Ishikawa (cell line): ENCODE data around the gene IQCM.

Experiments
- CEBPB ChIP-seq: IDR thresholded peaks from 2 replicates; pipeline ENCODE4 v1.6.1; 2012
- CREB1 ChIP-seq: IDR thresholded peaks from 2 replicates; pipeline ENCODE4 v1.6.1; 2012; ENCODE audit warnings: low read depth
- EGR1 ChIP-seq: IDR thresholded peaks from 2 replicates; pipeline ENCODE4 v1.6.1; 2012
- EP300 ChIP-seq: IDR thresholded peaks from 2 replicates; pipeline ENCODE4 v1.6.1; 2012; ENCODE audit warnings: borderline replicate concordance
- FOXM1 ChIP-seq: IDR thresholded peaks from 2 replicates; pipeline ENCODE4 v1.6.1; 2012; ENCODE audit warnings: low read depth, borderline replicate concordance
- MAX ChIP-seq: IDR thresholded peaks from 2 replicates; pipeline ENCODE4 v1.6.1; 2012
- NFIC ChIP-seq: IDR thresholded peaks from 2 replicates; pipeline ENCODE4 v1.6.1; 2012
- RAD21 ChIP-seq: IDR thresholded peaks from 2 replicates; pipeline ENCODE4 v1.6.1; 2012; ENCODE audit warnings: low read depth
- REST ChIP-seq: IDR thresholded peaks from 2 replicates; pipeline ENCODE4 v1.6.1; 2012; ENCODE audit warnings: low read depth, mild to moderate bottlenecking
- TAF1 ChIP-seq: IDR thresholded peaks from 2 replicates; pipeline ENCODE4 v1.6.1; 2012; ENCODE audit warnings: low read depth, mild to moderate bottlenecking
- TCF12 ChIP-seq: IDR thresholded peaks from 2 replicates; pipeline ENCODE4 v1.6.1; 2012; ENCODE audit warnings: low read depth
- TEAD4 ChIP-seq: IDR thresholded peaks from 2 replicates; pipeline ENCODE4 v1.6.1; 2012
- USF1 ChIP-seq: IDR thresholded peaks from 2 replicates; pipeline ENCODE4 v1.6.1; 2012
- YY1 ChIP-seq: IDR thresholded peaks from 2 replicates; pipeline ENCODE4 v1.6.1; 2012; ENCODE audit warnings: low read depth
- ZBTB7A ChIP-seq: IDR thresholded peaks from 2 replicates; pipeline ENCODE4 v1.6.1; 2012; ENCODE audit warnings: low read depth

IQCM gene

GRCh38 chr4:149727663-149728062, 88.0 kb downstream of the IQCM start:
- TF ChIP-seq CEBPB (no peak), RAD21 (no peak), USF1 (no peak), TCF12 (no peak), NFIC (no peak), REST (no peak), EP300 (no peak), FOXM1 (no peak), TAF1 (no peak), YY1 (no peak), CREB1 (no peak), ZBTB7A (no peak), MAX (no peak), EGR1 (no peak), TEAD4 (no peak)

GRCh38 chr4:149723065-149723464, 92.6 kb downstream of the IQCM start:
- TF ChIP-seq USF1 (no peak), REST (no peak), EP300 (no peak), EGR1 (no peak), YY1 (no peak), CEBPB (no peak), FOXM1 (no peak), RAD21 (no peak), ZBTB7A (no peak), CREB1 (no peak), MAX (no peak), TCF12 (no peak), NFIC (no peak), TEAD4 (no peak)

- no peak for TF ChIP-seq TEAD4
- no peak for TF ChIP-seq MAX
- TF ChIP-seq ZBTB7A, result no peak
- no peak for TF ChIP-seq TAF1
Measured at GRCh38 chr4:149719806-149720205, 95.8 kb downstream of the IQCM start.

GRCh38 chr4:149719357-149719756, 96.3 kb downstream of the IQCM start:
- TF ChIP-seq CREB1 (no peak), NFIC (no peak), EP300 (no peak), YY1 (no peak), EGR1 (no peak), MAX (no peak), TEAD4 (no peak), RAD21 (no peak), ZBTB7A (no peak), USF1 (no peak), CEBPB (no peak), REST (no peak), TCF12 (no peak), TAF1 (no peak), FOXM1 (no peak)
